ENCODE measurements around the gene ERP27.

The ERP27 gene

DNA sequence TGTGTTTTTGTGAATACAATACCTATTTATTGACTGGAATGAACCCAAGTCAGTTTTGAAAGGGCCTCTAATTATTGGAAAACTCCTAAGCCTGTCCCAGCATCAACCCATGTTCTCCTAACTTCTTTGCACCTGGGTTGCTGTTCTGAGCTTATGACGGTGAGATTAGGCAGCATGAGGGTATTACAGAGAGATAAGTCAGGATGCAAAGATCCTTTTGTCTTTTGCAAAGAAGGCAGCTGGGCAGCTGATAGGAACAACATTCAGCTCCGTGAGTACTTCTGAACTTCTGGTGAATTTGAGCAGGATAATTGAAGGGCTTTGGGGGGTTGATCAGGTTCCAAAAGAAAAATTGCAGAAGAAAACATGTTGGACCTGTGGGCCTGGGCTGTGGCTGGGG lies 34.5 kb upstream of the ERP27 start, which contains the start of gene PDE6H:
PDE6H (plus strand) TSS at position 227 of the 400 bp plus-strand sequence. CDS start 4,971 bp downstream, outside the sequence.
- TF ChIP-seq, protein P1, sequence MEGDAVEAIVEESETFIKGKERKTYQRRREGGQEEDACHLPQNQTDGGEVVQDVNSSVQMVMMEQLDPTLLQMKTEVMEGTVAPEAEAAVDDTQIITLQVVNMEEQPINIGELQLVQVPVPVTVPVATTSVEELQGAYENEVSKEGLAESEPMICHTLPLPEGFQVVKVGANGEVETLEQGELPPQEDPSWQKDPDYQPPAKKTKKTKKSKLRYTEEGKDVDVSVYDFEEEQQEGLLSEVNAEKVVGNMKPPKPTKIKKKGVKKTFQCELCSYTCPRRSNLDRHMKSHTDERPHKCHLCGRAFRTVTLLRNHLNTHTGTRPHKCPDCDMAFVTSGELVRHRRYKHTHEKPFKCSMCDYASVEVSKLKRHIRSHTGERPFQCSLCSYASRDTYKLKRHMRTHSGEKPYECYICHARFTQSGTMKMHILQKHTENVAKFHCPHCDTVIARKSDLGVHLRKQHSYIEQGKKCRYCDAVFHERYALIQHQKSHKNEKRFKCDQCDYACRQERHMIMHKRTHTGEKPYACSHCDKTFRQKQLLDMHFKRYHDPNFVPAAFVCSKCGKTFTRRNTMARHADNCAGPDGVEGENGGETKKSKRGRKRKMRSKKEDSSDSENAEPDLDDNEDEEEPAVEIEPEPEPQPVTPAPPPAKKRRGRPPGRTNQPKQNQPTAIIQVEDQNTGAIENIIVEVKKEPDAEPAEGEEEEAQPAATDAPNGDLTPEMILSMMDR (IDR thresholded peaks at IDR 0.05; ENCODE audit: low read depth, low read length, missing control alignments), result no peak
- H3K36me3 ChIP-seq (replicated peaks), result no peaks in the 10 kb centered on the region
- H3K4me3 ChIP-seq (ENCODE audit: low read depth, low read length), result no peak within 1 kb of the TSS
- no peaks in the 10 kb centered on the region for H3K27me3 ChIP-seq (replicated peaks)
- DNase-seq, result no peak
- H3K27ac ChIP-seq, result no peak within 1 kb of the TSS
- in situ Hi-C loops (cut with HindIII; ENCODE audit: low pct_ligation_motif_present, low sequenced_read_pairs), result no loop called here

DNA sequence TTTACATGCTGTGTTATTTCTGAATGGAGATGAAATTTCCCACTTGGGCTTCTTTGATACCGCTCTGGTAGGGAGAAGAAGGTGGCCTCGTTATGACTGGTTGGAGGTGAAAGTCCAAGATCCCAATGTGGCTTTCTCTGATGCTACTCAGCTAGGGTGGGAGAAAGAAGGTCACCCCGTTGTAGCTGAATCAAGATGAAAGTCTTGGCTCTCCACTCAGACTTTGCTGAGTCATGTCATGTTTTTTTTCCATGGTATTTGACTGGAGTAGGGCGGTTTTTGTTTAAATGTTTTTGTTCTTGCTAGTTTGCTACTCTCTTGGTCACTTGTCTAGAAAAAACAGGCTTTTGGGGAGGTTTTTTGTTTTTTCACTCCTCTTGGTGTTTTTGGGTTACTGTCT lies 32.1 kb upstream of the ERP27 start:
- Histone ChIP-seq H3K4me3 (ENCODE audit: low read depth, low read length) (no peak overlapping the region), H3K27ac (no peak overlapping the region), H3K36me3 (replicated peaks) (no peaks in the 10 kb centered on the region), H3K27me3 (replicated peaks) (no peaks in the 10 kb centered on the region)
- TF ChIP-seq, protein P1 (IDR thresholded peaks at IDR 0.05; ENCODE audit: low read depth, low read length, missing control alignments), result no peak
- DNase-seq, result no peak
- in situ Hi-C loops (cut with HindIII; ENCODE audit: low pct_ligation_motif_present, low sequenced_read_pairs), result no loop called here

DNA sequence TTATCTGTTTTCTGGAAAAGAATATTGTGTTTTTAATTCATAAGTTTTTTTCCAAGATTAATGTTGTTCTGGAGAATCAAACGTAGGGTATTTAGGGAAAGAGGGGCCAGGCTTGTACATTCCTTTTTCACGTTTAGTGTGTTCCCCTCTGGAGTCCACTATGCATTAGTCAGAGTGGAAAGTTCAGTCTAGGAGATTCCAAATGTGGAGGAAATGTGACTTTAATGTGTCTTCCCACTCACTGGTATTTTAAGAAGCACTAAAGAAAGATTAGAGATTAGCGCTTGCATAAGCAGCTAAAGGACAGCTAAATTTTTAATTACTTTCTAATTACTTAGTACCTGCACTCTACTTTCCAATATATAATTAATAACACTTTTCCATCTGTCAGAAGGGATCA lies 30.1 kb upstream of the ERP27 start:
- Histone ChIP-seq H3K36me3 (replicated peaks) (no peaks in the 10 kb centered on the region), H3K27ac (no peak overlapping the region), H3K4me3 (ENCODE audit: low read depth, low read length) (no peak overlapping the region), H3K27me3 (replicated peaks) (no peaks in the 10 kb centered on the region)
- in situ Hi-C loops (cut with HindIII; ENCODE audit: low pct_ligation_motif_present, low sequenced_read_pairs), result no loop called here
- DNase-seq, result no peak
- TF ChIP-seq, protein P1 (IDR thresholded peaks at IDR 0.05; ENCODE audit: low read depth, low read length, missing control alignments), result no peak

DNA sequence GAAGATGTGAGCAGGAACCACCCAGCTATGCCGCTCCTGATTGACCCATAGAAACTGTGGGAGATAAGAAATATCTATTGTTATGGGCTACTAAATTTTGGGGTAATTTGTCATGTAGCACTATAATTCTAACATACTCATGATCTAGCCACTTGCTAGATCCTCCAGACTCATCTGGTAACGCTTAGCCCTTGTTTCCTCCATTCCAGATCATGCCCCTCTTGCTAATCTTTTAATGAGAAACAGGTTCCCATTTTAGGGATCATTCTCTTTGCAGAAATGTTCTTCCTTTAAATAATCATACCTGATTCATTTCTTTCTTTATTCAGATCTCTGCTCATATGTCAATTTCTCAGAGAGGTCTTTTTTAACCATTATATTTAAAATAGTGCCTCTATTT lies 26.9 kb upstream of the ERP27 start:
- TF ChIP-seq, protein P1 (IDR thresholded peaks at IDR 0.05; ENCODE audit: low read depth, low read length, missing control alignments), result no peak
- in situ Hi-C loops (cut with HindIII; ENCODE audit: low pct_ligation_motif_present, low sequenced_read_pairs), result no loop called here
- H3K27me3 ChIP-seq (replicated peaks), result no peaks in the 10 kb centered on the region
- no peaks in the 10 kb centered on the region for H3K36me3 ChIP-seq (replicated peaks)
- H3K27ac ChIP-seq, result no peak overlapping the region
- DNase-seq, result no peak
- H3K4me3 ChIP-seq (ENCODE audit: low read depth, low read length), result no peak overlapping the region

DNA sequence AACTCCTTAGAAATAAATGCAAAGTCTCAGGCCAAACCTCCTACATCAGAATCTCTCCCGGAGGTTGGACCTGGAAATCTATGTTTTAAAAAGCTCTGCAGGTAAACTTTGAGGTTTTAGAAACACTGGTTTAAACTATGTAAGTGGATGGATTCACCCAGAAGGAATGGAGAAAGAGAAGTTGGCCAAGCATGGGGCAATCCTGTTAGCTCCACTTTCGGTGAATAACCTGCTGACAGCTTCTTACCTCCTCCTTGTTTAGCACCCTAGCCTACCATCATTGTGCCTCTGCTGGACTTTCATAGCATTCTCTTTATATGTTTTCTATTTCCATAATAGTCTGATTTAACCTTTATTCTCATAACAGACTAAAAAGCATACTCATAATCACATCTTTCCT lies 26.1 kb upstream of the ERP27 start:
- Histone ChIP-seq H3K4me3 (ENCODE audit: low read depth, low read length) (no peak overlapping the region), H3K27me3 (replicated peaks) (no peaks in the 10 kb centered on the region), H3K27ac (no peak overlapping the region), H3K36me3 (replicated peaks) (no peaks in the 10 kb centered on the region)
- no peak for DNase-seq
- TF ChIP-seq, protein P1 (IDR thresholded peaks at IDR 0.05; ENCODE audit: low read depth, low read length, missing control alignments), result no peak
- in situ Hi-C loops (cut with HindIII; ENCODE audit: low pct_ligation_motif_present, low sequenced_read_pairs), result no loop called here

DNA sequence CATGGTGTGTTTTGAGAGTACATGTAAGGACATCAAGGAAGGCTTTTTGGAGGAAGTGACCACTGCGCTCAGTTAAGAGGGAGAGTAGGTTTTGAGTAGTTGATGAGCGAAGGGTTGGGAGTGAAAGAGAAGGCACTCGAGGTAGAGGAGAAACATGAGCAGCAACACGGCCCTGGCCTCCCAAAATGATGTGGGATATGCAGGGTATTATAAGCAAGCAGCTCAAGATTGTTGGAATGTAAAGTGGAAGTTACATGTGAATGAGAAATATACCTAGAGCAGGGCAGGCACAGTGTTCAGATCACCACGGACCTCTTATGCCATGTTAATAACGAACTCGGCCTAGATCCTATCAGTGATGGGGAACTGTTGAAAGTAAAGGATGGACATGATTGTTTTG lies 25.2 kb upstream of the ERP27 start:
- TF ChIP-seq, protein P1 (IDR thresholded peaks at IDR 0.05; ENCODE audit: low read depth, low read length, missing control alignments), result no peak
- in situ Hi-C loops (cut with HindIII; ENCODE audit: low pct_ligation_motif_present, low sequenced_read_pairs), result no loop called here
- Histone ChIP-seq H3K36me3 (replicated peaks) (no peaks in the 10 kb centered on the region), H3K27me3 (replicated peaks) (no peaks in the 10 kb centered on the region), H3K27ac (no peak overlapping the region), H3K4me3 (ENCODE audit: low read depth, low read length) (no peak overlapping the region)
- DNase-seq, result no peak

All from brain microvascular endothelial cell (primary cell).